Uterus (tissue), 2 donors: Measurements from ENCODE around the gene TRIM54.

Source experiments
- CTCF ChIP-seq, 4 experiments: fragments of 200-600 bp in 2 of 4; fragments of 450-650 bp in 2 of 4; sonication (generic) in 2 of 4; IDR thresholded peaks; one replicate each; pipeline ENCODE4 v1.5.1; 2016 to 2019; ENCODE audit warnings: antibody characterized with exemption in 4 of 4, mild to moderate bottlenecking in 2 of 4, moderate library complexity in 1 of 4
- POLR2A ChIP-seq, 2 donors: fragments of 450-650 bp; IDR thresholded peaks; one replicate each; pipeline ENCODE4 v1.6.1; 2016; ENCODE audit warnings: antibody characterized with exemption in 2 of 2, mild to moderate bottlenecking in 1 of 2, moderate library complexity in 1 of 2

DNA sequence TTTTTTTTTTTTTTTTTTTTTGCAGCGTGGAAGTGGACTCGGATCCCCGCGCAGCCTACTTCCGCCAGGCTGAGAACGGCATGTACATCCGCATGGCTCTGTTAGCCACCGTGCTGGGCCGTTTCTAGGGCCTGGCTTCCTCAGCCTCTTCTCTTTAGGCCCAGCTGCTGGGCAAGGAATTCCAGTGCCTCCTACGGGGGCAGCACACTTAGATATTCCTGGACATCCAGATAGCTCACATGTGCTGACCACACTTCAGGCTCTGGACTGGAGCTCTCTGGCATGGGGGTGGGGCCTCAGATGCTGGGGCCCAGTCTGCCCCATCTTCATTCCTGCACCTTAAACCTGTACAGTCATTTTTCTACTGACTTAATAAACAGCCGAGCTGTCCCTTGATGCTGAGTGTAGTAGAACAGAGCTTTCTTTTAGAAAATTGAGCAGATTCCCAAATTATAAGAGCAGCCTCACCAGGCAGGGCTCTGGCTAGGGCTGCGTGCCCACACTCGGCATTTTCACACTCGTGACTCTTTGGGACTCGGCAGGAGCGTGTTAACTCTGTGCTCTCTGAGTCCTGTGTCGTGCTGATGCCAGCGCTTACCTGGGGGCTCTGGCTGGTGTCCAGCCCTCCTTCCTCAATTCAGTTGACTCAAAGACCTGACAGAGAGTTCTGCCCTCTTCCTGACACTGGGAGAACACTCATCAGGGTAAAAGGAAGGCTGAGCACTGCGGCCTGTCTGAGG, 38.7 kb upstream of the TRIM54 start:
- no peak for TF ChIP-seq CTCF (IDR thresholded peaks at IDR 0.05)
- no peak for TF ChIP-seq POLR2A (IDR thresholded peaks at IDR 0.05)
